ENCODE data around the gene GID8. TPM values are rescaled to one million over a fixed set of nuclear protein-coding genes. Genes with fewer than 3 reads are reported as not detected.

Gene GID8
- total RNA-seq, 1 experiment from 2014 or later: 64.3 TPM

DNA sequence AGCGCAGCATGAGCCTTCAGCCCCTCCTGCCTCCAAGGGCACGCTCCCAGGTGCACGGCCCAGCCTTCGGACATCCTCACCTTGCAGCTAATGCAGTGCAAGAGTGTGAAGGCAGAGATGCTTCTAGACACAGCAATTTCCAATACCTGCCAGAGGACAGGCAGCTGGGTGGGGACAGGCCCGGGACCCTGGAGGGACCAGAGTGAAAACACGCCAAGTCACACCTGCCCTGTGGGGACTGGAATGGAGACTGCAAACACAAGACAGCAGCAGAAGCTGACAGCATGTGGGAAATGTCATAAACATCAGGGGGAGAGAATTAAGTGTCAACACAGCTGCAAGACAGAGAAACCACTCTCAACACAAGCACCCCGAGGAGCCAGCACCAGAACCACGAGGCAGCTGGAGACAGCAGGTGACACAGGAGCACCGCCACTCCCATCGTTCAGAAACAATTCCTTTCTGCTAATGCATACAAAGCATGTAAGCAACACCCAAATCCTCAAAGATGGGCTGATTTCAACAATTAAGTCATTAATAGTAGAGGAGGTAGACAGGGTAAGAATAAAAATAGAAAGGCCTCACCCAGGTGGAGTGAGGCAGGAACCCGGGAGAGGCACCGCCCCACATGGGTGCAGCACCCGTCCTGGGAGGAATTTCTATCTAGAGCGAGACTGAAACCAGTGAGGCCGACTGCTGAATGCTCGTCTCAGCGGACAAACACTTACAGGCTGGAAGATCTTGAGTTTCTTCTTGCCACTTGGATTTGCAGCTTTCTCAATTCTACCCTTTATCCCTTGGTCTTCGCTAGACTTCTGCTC, 28.8 kb upstream of the GID8 start:
- BruUV-seq (replicated peaks): no TSS peak
- Mint-ChIP-seq H3K4me3 (ENCODE audit: low read depth, unreplicated experiment) (no peak overlapping the region), H3K27me3 (ENCODE audit: unreplicated experiment) (no peaks in the 10 kb centered on the region), H3K36me3 (ENCODE audit: insufficient read depth, unreplicated experiment) (peaks cover 83% of the 10 kb centered on the region), H3K9me3 (ENCODE audit: low read depth, unreplicated experiment) (no peaks in the 10 kb centered on the region), H3K27ac (ENCODE audit: unreplicated experiment) (no peak overlapping the region), H3K4me1 (ENCODE audit: low read depth, unreplicated experiment) (no peaks in the 10 kb centered on the region)
- no peak for DNase-seq
- CTCF ChIA-PET: no interaction called here
- intact Hi-C loops (cut with micrococcal nuclease; ENCODE audit: unreplicated experiment): no loop called here
- TF ChIP-seq, protein P1, sequence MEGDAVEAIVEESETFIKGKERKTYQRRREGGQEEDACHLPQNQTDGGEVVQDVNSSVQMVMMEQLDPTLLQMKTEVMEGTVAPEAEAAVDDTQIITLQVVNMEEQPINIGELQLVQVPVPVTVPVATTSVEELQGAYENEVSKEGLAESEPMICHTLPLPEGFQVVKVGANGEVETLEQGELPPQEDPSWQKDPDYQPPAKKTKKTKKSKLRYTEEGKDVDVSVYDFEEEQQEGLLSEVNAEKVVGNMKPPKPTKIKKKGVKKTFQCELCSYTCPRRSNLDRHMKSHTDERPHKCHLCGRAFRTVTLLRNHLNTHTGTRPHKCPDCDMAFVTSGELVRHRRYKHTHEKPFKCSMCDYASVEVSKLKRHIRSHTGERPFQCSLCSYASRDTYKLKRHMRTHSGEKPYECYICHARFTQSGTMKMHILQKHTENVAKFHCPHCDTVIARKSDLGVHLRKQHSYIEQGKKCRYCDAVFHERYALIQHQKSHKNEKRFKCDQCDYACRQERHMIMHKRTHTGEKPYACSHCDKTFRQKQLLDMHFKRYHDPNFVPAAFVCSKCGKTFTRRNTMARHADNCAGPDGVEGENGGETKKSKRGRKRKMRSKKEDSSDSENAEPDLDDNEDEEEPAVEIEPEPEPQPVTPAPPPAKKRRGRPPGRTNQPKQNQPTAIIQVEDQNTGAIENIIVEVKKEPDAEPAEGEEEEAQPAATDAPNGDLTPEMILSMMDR (IDR thresholded peaks at IDR 0.05; ENCODE audit: unreplicated experiment): no peak

DNA sequence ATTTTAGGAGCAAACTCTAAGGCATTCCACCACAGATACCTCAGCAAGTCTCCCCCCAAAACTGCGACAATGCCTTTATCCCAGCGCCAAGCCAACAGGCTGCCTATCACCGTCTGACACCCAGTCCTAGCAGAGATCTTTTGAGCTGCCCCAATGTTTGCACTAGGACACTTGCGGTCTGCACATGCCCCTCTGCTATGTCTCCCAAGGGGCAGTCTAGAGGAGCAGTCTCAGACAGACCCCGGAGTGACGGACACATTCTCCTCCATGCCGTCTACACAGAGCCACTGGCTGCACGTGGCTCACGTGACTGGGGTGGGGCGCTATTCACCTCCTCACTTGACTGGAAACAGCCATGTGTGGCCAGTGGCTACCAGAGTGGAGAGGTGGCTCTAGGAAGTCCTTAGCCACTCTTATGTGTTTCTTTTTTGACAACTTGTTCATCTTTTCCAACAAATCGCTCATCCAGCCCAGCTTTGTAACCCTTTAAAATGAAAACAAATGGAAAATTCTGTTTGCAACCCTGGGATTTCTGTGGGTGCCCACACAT, 27.7 kb upstream of the GID8 start:
- intact Hi-C loops (cut with micrococcal nuclease; ENCODE audit: unreplicated experiment): no loop called here
- Mint-ChIP-seq H3K27ac (ENCODE audit: unreplicated experiment) (no peak overlapping the region), H3K27me3 (ENCODE audit: unreplicated experiment) (no peaks in the 10 kb centered on the region), H3K9me3 (ENCODE audit: low read depth, unreplicated experiment) (no peaks in the 10 kb centered on the region), H3K36me3 (ENCODE audit: insufficient read depth, unreplicated experiment) (peaks cover 72% of the 10 kb centered on the region), H3K4me3 (ENCODE audit: low read depth, unreplicated experiment) (no peak overlapping the region), H3K4me1 (ENCODE audit: low read depth, unreplicated experiment) (peaks cover 9% of the 10 kb centered on the region)
- CTCF ChIA-PET: no interaction called here
- no TSS peak for BruUV-seq (replicated peaks)
- TF ChIP-seq, protein P1 (IDR thresholded peaks at IDR 0.05; ENCODE audit: unreplicated experiment): no peak
- DNase-seq: no peak

- intact Hi-C loops (cut with micrococcal nuclease; ENCODE audit: unreplicated experiment): no loop called here
- no peak for DNase-seq
- H3K4me1 Mint-ChIP-seq (ENCODE audit: low read depth, unreplicated experiment): peaks cover 15% of the 10 kb centered on the region
- H3K9me3 Mint-ChIP-seq (ENCODE audit: low read depth, unreplicated experiment): no peaks in the 10 kb centered on the region
- no TSS peak for BruUV-seq (replicated peaks)
- H3K27ac Mint-ChIP-seq (ENCODE audit: unreplicated experiment): no peak overlapping the region
- CTCF ChIA-PET: no interaction called here
- peaks cover 66% of the 10 kb centered on the region for H3K36me3 Mint-ChIP-seq (ENCODE audit: insufficient read depth, unreplicated experiment)
- TF ChIP-seq, protein P1 (IDR thresholded peaks at IDR 0.05; ENCODE audit: unreplicated experiment): no peak
- H3K27me3 Mint-ChIP-seq (ENCODE audit: unreplicated experiment): no peaks in the 10 kb centered on the region
- no peak overlapping the region for H3K4me3 Mint-ChIP-seq (ENCODE audit: low read depth, unreplicated experiment)
These were observed 27.0 kb upstream of the GID8 start for GRCh38 chr20:62910777-62911497.

DNA sequence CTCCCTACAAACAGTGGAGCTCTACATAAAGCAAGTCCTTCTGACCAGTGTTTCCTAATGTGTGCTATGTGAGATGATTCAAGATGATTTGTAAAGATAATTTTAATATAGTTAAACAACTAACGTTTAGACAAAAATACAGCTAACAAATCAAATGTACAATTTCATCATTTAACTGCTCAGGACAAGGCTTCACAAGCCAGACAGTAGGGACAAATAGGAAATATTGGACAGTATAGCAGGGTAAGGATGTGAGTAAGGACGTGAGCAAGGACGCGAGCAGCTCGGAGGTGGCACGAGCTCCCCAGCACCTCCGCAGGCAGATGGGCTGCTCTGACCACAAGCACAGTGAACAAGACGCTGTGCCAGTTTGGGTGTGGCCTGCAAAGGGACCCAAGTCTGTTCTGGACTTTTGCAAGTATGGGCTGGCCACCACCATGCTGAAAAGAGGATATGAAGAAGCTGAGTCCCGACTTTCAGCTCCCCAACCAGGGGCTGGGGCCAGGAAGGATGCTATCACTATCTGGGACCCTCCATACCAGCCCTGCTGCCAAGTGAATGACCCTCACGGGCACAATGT, 26.2 kb upstream of the GID8 start:
- Mint-ChIP-seq H3K27me3 (ENCODE audit: unreplicated experiment) (no peaks in the 10 kb centered on the region), H3K27ac (ENCODE audit: unreplicated experiment) (no peak overlapping the region), H3K4me3 (ENCODE audit: low read depth, unreplicated experiment) (no peak overlapping the region), H3K9me3 (ENCODE audit: low read depth, unreplicated experiment) (no peaks in the 10 kb centered on the region), H3K4me1 (ENCODE audit: low read depth, unreplicated experiment) (peaks cover 24% of the 10 kb centered on the region), H3K36me3 (ENCODE audit: insufficient read depth, unreplicated experiment) (peaks cover 57% of the 10 kb centered on the region)
- CTCF ChIA-PET: interaction anchor here (1.2 kb wide), 1 partner anchor 9 kb away, joined by 3 read pairs; no protein-coding TSS in a partner anchor
- no TSS peak for BruUV-seq (replicated peaks)
- intact Hi-C loops (cut with micrococcal nuclease; ENCODE audit: unreplicated experiment): no loop called here
- TF ChIP-seq, protein P1 (IDR thresholded peaks at IDR 0.05; ENCODE audit: unreplicated experiment): no peak
- DNase-seq: no peak

Data from Calu3 (cell line).